Progenitor cell of endocrine pancreas (in vitro differentiated cells): ENCODE measurements around the gene ADAM12. TPM values are rescaled to one million over a fixed set of nuclear protein-coding genes. Genes with fewer than 3 reads are reported as not detected.
"Not testable (repeated sequence)": the region's sequence is repeated elsewhere in the genome, so short reads cannot be mapped to it uniquely, and the experiment has no call there.

Experiments used
- DNase-seq: peaks from one replicate; pipeline ENCODE4 v3.0.0; 2021; ENCODE audit warnings: low spot score; ENCODE audit not compliant: unreplicated experiment
- H3K27ac Mint-ChIP-seq: 2 replicates; pipeline ENCODE4 v1.8.0; 2021; ENCODE audit warnings: mild to moderate bottlenecking, moderate library complexity, mixed read lengths
- H3K27me3 Mint-ChIP-seq: 2 replicates; pipeline ENCODE4 v1.8.0; 2021; ENCODE audit warnings: mixed read lengths
- H3K36me3 Mint-ChIP-seq: 2 replicates; pipeline ENCODE4 v1.8.0; 2022; ENCODE audit warnings: mixed read lengths; ENCODE audit not compliant: insufficient read depth
- H3K4me1 Mint-ChIP-seq: 2 replicates; pipeline ENCODE4 v1.8.0; 2021; ENCODE audit warnings: low read depth, mixed read lengths
- H3K4me3 Mint-ChIP-seq: 2 replicates; pipeline ENCODE4 v1.8.0; 2021; ENCODE audit warnings: low read depth, mild to moderate bottlenecking, moderate library complexity, mixed read lengths
- H3K9me3 Mint-ChIP-seq: 2 replicates; pipeline ENCODE4 v1.8.0; 2021; ENCODE audit warnings: low read depth, mixed read lengths
- CTCF ChIP-seq: fragments of 200-600 bp; sonication (generic); IDR thresholded peaks from one replicate; pipeline ENCODE4 v1.5.0; 2021; ENCODE audit warnings: antibody characterized with exemption, mild to moderate bottlenecking; ENCODE audit not compliant: unreplicated experiment
- total RNA-seq: library from RNA; stranded (reverse); gene quantifications from 2 replicates; pipeline ENCODE4 v1.2.1, GENCODE V29; 2021

The ADAM12 gene
- total RNA-seq, 1 donor from 2014 or later, result 1.8 TPM

GRCh38 chr10:126185676-126186447, 202.4 kb downstream of the ADAM12 start:
- Mint-ChIP-seq H3K27ac (no peak overlapping the region), H3K36me3 (no peaks in the 10 kb centered on the region), H3K9me3 (no peaks in the 10 kb centered on the region)

GRCh38 chr10:126181626-126182025, 206.7 kb downstream of the ADAM12 start:
- Mint-ChIP-seq H3K4me3 (no peak overlapping the region), H3K36me3 (no peaks in the 10 kb centered on the region), H3K27ac (no peak overlapping the region), H3K27me3 (peaks cover 16% of the 10 kb centered on the region), H3K9me3 (no peaks in the 10 kb centered on the region), H3K4me1 (no peaks in the 10 kb centered on the region)
- no peak for DNase-seq
- no peak for TF ChIP-seq CTCF

More at GRCh38 chr10:126185676-126186447, 202.4 kb downstream of the ADAM12 start:
- Mint-ChIP-seq H3K4me3 (no peak overlapping the region), H3K4me1 (no peaks in the 10 kb centered on the region), H3K27me3 (peaks cover 16% of the 10 kb centered on the region)
- TF ChIP-seq CTCF, result no peak
- no peak for DNase-seq

- no peaks in the 10 kb centered on the region for H3K36me3 Mint-ChIP-seq
- DNase-seq, result no peak
- no peaks in the 10 kb centered on the region for H3K9me3 Mint-ChIP-seq
- H3K27me3 Mint-ChIP-seq, result peaks cover 10% of the 10 kb centered on the region
- H3K4me3 Mint-ChIP-seq, result no peak overlapping the region
- no peak overlapping the region for H3K27ac Mint-ChIP-seq
- TF ChIP-seq CTCF, result no peak
- no peaks in the 10 kb centered on the region for H3K4me1 Mint-ChIP-seq
Measured at GRCh38 chr10:126179637-126180036, 208.6 kb downstream of the ADAM12 start.

- Mint-ChIP-seq H3K4me1 (no peaks in the 10 kb centered on the region), H3K27me3 (peaks cover 8% of the 10 kb centered on the region), H3K4me3 (no peak overlapping the region), H3K36me3 (no peaks in the 10 kb centered on the region), H3K9me3 (no peaks in the 10 kb centered on the region), H3K27ac (no peak overlapping the region)
- TF ChIP-seq CTCF, result no peak
- DNase-seq, result no peak
Measured at GRCh38 chr10:126177417-126178030, 210.8 kb downstream of the ADAM12 start.

GRCh38 chr10:126175641-126176262, 212.5 kb downstream of the ADAM12 start:
- Mint-ChIP-seq H3K27me3 (peaks cover 8% of the 10 kb centered on the region), H3K4me1 (peaks cover under 1% of the 10 kb centered on the region)

GRCh38 chr10:126172755-126173154, 215.5 kb downstream of the ADAM12 start:
- not testable (repeated sequence) for H3K36me3 Mint-ChIP-seq, H3K4me1 Mint-ChIP-seq, DNase-seq, H3K4me3 Mint-ChIP-seq, H3K27ac Mint-ChIP-seq, H3K9me3 Mint-ChIP-seq
- H3K27me3 Mint-ChIP-seq, result peaks cover 13% of the 10 kb centered on the region

More at GRCh38 chr10:126175641-126176262, 212.5 kb downstream of the ADAM12 start:
- TF ChIP-seq CTCF, result no peak
- no peak overlapping the region for H3K27ac Mint-ChIP-seq
- DNase-seq, result no peak
- H3K36me3 Mint-ChIP-seq, result no peaks in the 10 kb centered on the region
- H3K4me3 Mint-ChIP-seq, result no peak overlapping the region
- H3K9me3 Mint-ChIP-seq, result no peaks in the 10 kb centered on the region
